Measurements from ENCODE around the gene CASP10.

DNA sequence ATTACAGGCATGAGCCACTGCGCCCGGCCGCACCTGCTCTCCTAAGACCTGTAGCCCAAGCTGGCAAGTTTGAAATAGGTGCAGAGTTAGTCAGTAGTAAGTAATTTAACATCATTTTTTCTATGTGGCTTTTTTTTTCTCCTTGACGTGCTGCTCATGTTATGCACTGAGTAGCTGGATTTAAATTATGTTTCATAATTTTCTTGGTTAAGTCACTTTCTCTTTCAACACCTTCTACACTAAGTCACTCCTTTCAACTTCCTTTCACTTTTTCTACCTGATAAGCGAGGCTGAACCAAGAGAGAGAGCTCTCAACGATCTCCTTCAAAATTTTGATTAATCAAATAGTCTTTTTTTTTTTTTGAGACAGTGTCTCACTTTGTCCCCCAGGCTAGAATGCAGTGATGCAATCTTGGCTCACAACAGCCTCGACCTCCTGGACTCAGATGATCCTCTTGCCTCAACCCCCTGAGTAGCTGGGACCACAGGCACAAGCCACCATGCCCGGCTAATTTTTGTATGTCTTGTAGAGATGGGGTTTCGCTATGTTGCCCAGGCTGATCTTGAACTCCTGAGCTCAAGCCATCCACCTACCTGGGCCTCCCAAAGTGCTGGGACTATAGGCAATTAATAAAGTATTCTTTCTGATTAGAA is 90.5 kb downstream of the CASP10 start:
- TF ChIP-seq NR3C1 (CRISPR knock-in tag; IDR thresholded peaks at IDR 0.05) (no peak), MTA3 (CRISPR knock-in tag; IDR thresholded peaks at IDR 0.05) (no peak), ZNF367 (CRISPR knock-in tag; IDR thresholded peaks at IDR 0.05; ENCODE audit: borderline replicate concordance) (no peak), NRL (CRISPR knock-in tag; IDR thresholded peaks at IDR 0.05; ENCODE audit: borderline replicate concordance) (no peak), ZKSCAN1 (IDR thresholded peaks at IDR 0.05; ENCODE audit: low read length) (no peak), JUND (CRISPR knock-in tag; IDR thresholded peaks at IDR 0.05) (no peak), SP4 (CRISPR knock-in tag; IDR thresholded peaks at IDR 0.05) (no peak), MED8 (CRISPR knock-in tag; IDR thresholded peaks at IDR 0.05; ENCODE audit: insufficient replicate concordance) (no peak), EZH2 (conservative IDR thresholded peaks at IDR 0.05; ENCODE audit: low read depth, low read length) (no peak)
- TF ChIP-seq, protein P1, sequence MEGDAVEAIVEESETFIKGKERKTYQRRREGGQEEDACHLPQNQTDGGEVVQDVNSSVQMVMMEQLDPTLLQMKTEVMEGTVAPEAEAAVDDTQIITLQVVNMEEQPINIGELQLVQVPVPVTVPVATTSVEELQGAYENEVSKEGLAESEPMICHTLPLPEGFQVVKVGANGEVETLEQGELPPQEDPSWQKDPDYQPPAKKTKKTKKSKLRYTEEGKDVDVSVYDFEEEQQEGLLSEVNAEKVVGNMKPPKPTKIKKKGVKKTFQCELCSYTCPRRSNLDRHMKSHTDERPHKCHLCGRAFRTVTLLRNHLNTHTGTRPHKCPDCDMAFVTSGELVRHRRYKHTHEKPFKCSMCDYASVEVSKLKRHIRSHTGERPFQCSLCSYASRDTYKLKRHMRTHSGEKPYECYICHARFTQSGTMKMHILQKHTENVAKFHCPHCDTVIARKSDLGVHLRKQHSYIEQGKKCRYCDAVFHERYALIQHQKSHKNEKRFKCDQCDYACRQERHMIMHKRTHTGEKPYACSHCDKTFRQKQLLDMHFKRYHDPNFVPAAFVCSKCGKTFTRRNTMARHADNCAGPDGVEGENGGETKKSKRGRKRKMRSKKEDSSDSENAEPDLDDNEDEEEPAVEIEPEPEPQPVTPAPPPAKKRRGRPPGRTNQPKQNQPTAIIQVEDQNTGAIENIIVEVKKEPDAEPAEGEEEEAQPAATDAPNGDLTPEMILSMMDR (CRISPR knock-in tag; IDR thresholded peaks at IDR 0.05) = no peak

All from HepG2 (cell line).